Activated naive CD8-positive, alpha-beta T cell (primary cell): Measurements from ENCODE around the gene RABGEF1.

Experiments used
- H3K27ac Mint-ChIP-seq: one replicate; pipeline ENCODE4 v1.8.0; 2021; ENCODE audit warnings: mixed read lengths
- H3K27me3 Mint-ChIP-seq: one replicate; pipeline ENCODE4 v1.8.0; 2021; ENCODE audit warnings: mixed read lengths
- H3K36me3 Mint-ChIP-seq: one replicate; pipeline ENCODE4 v1.8.0; 2021; ENCODE audit warnings: mixed read lengths
- H3K4me1 Mint-ChIP-seq: one replicate; pipeline ENCODE4 v1.8.0; 2021; ENCODE audit warnings: low read depth, mixed read lengths
- H3K4me3 Mint-ChIP-seq: one replicate; pipeline ENCODE4 v1.8.0; 2021; ENCODE audit warnings: mild to moderate bottlenecking, mixed read lengths
- H3K9me3 Mint-ChIP-seq: one replicate; pipeline ENCODE4 v1.8.0; 2021; ENCODE audit warnings: low read depth, mixed read lengths

Gene RABGEF1

GRCh38 chr7:66860767-66861166 lies 120.2 kb downstream of the RABGEF1 start:
- Mint-ChIP-seq H3K27me3 (no peaks in the 10 kb centered on the region), H3K4me3 (no peak overlapping the region), H3K4me1 (peaks cover 13% of the 10 kb centered on the region), H3K27ac (no peak overlapping the region), H3K9me3 (no peaks in the 10 kb centered on the region), H3K36me3 (peaks cover 20% of the 10 kb centered on the region)
